ENCODE results near the gene SLIT1.

The SLIT1 gene

GRCh38 chr10:96949039-96949683 is 236.6 kb downstream of the SLIT1 start:
- TF ChIP-seq ZNF70 (CRISPR knock-in tag; IDR thresholded peaks at IDR 0.05), result no peak
- TF ChIP-seq ISL1 (CRISPR knock-in tag; IDR thresholded peaks at IDR 0.05), result no peak
- TF ChIP-seq TSHZ2 (CRISPR knock-in tag; IDR thresholded peaks at IDR 0.05), result no peak
- no peak for TF ChIP-seq ZFP30 (CRISPR knock-in tag; IDR thresholded peaks at IDR 0.05)
- no peak for TF ChIP-seq ZC3H10 (CRISPR knock-in tag; IDR thresholded peaks at IDR 0.05)
- TF ChIP-seq POU6F1 (CRISPR knock-in tag; IDR thresholded peaks at IDR 0.05; ENCODE audit: borderline replicate concordance, low read depth), result no peak
- TF ChIP-seq SNAI2 (CRISPR knock-in tag; IDR thresholded peaks at IDR 0.05), result no peak
- ATAC-seq, result no peak
